ENCODE measurements around the gene DBP.

DNA sequence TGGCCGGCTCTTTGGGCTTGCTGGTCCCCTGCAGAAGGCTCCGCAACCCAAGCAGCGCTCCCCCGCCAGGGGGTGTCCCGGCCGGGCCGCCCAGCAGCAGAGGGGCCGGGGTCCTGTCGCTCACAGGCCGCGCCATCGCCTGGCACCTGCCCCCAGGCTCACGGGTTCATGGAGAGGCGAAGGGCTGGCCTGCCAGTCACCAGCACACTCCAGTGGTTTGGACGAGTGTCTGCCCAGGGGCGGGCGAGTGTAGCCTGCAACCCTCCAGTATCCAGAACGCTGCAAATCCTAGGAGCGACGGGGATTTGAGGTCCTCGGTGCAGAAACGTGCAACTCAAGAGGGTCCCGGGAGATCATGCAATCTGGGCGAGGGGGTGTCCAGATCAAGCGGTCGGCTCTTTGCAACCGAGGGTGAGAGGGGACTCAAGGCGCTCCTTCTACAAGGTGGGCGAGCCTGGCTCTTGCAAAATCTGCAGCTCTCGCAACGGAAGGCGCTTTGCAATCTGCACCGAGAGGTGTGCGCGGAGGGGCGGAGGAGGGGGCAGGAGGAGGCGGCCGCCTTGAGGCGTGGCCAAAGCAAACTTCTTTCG lies at the start of gene DBP:
- TF ChIP-seq, protein P1, sequence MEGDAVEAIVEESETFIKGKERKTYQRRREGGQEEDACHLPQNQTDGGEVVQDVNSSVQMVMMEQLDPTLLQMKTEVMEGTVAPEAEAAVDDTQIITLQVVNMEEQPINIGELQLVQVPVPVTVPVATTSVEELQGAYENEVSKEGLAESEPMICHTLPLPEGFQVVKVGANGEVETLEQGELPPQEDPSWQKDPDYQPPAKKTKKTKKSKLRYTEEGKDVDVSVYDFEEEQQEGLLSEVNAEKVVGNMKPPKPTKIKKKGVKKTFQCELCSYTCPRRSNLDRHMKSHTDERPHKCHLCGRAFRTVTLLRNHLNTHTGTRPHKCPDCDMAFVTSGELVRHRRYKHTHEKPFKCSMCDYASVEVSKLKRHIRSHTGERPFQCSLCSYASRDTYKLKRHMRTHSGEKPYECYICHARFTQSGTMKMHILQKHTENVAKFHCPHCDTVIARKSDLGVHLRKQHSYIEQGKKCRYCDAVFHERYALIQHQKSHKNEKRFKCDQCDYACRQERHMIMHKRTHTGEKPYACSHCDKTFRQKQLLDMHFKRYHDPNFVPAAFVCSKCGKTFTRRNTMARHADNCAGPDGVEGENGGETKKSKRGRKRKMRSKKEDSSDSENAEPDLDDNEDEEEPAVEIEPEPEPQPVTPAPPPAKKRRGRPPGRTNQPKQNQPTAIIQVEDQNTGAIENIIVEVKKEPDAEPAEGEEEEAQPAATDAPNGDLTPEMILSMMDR (IDR thresholded peaks at IDR 0.05) = peak in 2 of 4 experiments; percentile 15 to 44
- peak; percentile 69 for TF ChIP-seq POLR2A (IDR thresholded peaks at IDR 0.05)

Measured in prostate gland (tissue), 2 donors.